Measurements from ENCODE around the gene SIRT4. TPM values are rescaled to one million over a fixed set of nuclear protein-coding genes. Genes with fewer than 3 reads are reported as not detected.

Gene SIRT4
- total RNA-seq, 1 donor, result 1.3 TPM

GRCh38 chr12:120265473-120266179, 36.5 kb upstream of the SIRT4 start, which contains the start of gene PXN:
Gene PXN, minus strand, starts transcription at chr12:120265730. Its CDS starts 101 bp downstream, at chr12:120265629.
- H3K4me3 ChIP-seq (ENCODE audit: low read depth, low read length), result peak within 1 kb of the TSS; percentile 89
- DNase-seq (ENCODE audit: low read depth), result peak; percentile 84

GRCh38 chr12:120266180-120266870, 35.8 kb upstream of the SIRT4 start:
- no peak for DNase-seq (ENCODE audit: low read depth)
- no peak overlapping the region for H3K4me3 ChIP-seq (ENCODE audit: low read depth, low read length)
- TF ChIP-seq CTCF (IDR thresholded peaks at IDR 0.05; ENCODE audit: insufficient read depth, low read depth, low read length), result peak; percentile 2

More at GRCh38 chr12:120265473-120266179, 36.5 kb upstream of the SIRT4 start, which contains the start of gene PXN:
- peak; percentile 69 for TF ChIP-seq CTCF (IDR thresholded peaks at IDR 0.05; ENCODE audit: insufficient read depth, low read depth, low read length)

DNA sequence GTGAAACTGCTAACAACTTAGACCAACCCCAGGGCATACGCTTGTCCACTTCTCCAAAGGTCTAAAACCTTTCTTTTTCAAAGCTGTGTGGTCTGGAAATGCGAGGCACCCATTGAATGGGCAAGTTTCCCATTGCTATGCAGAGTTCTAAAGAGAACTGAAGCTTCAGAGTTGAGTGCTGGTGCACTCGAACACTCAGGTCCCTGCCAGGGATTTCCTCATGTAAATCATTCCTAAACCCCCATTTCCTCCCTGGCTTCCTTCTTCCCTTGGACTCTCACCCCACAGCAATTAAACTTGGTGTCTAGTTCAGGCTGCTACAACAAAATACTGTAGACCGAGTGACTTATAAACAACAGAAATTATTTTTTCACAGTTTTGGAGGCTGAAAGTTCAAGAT, 34.4 kb upstream of the SIRT4 start:
- no peak for DNase-seq (ENCODE audit: low read depth)
- TF ChIP-seq CTCF (IDR thresholded peaks at IDR 0.05; ENCODE audit: insufficient read depth, low read depth, low read length), result no peak

GRCh38 chr12:120276734-120277133, 25.4 kb upstream of the SIRT4 start:
- peak; percentile 51 for DNase-seq (ENCODE audit: low read depth)
- H3K4me3 ChIP-seq (ENCODE audit: low read depth, low read length), result no peak overlapping the region
- no peak for TF ChIP-seq CTCF (IDR thresholded peaks at IDR 0.05; ENCODE audit: insufficient read depth, low read depth, low read length)

More for the DNA sequence above, 34.4 kb upstream of the SIRT4 start:
- no peak overlapping the region for H3K4me3 ChIP-seq (ENCODE audit: low read depth, low read length)

GRCh38 chr12:120278137-120279069, 23.7 kb upstream of the SIRT4 start:
- TF ChIP-seq CTCF (IDR thresholded peaks at IDR 0.05; ENCODE audit: insufficient read depth, low read depth, low read length), result no peak
- no peak for DNase-seq (ENCODE audit: low read depth)
- H3K4me3 ChIP-seq (ENCODE audit: low read depth, low read length), result no peak overlapping the region

DNA sequence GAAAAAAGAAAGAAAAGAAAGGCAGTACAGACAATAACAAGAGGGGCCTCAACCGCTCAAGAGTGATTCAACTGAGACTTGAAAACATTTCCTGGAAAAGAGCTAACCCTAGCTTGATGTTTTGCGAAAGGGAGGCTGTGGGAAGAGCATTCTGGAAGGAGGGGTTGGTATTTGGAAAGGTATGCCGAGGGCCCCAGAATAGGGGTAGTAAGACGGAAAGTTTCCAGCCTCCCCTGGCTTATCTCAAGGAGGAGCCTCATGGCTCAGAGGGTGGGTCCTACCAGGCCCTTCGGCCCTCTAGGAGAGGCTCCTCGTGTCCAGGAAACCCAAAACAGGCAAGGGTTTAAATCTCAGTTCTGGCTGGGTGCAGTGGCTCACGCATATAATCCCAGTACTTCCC, 18.8 kb upstream of the SIRT4 start:
- peak; percentile 78 for DNase-seq (ENCODE audit: low read depth)
- TF ChIP-seq CTCF (IDR thresholded peaks at IDR 0.05; ENCODE audit: insufficient read depth, low read depth, low read length), result no peak
- H3K4me3 ChIP-seq (ENCODE audit: low read depth, low read length), result no peak overlapping the region

All from fibroblast of villous mesenchyme (primary cell).